Measurements from ENCODE around the gene POU5F1. TPM values are rescaled to one million over a fixed set of nuclear protein-coding genes. Genes with fewer than 3 reads are reported as not detected.
A peak's percentile ranks its signal among the peaks of the same experiment; 100 is the strongest.
"Not testable (repeated sequence)": the region's sequence is repeated elsewhere in the genome, so short reads cannot be mapped to it uniquely, and the experiment has no call there.

Gene POU5F1
- total and polyA plus RNA-seq, 9 of the 15 experiments (the other 6 are each of a cell fraction or from before 2014, with no cell fraction given), result 0.06 to 2.0 (median 0.10) TPM; not detected in 6

GRCh38 chr6:31216208-31216898 lies 45.9 kb upstream of the POU5F1 start:
- Histone ChIP-seq H3K27me3 (ENCODE audit: control insufficient read depth in 2 of 2, insufficient read depth in 2 of 2, low read length in 2 of 2) (peaks cover 16 to 23% of the 10 kb centered on the region in 2 experiments), H3K4me3 (no peak overlapping the region), H3K27ac (ENCODE audit: extremely low read depth, low read depth, low read length) (no peak overlapping the region), H3K4me2 (ENCODE audit: insufficient read depth, low read length) (no peak overlapping the region), H4K20me1 (replicated peaks; ENCODE audit: control insufficient read depth, insufficient read depth, low read length) (no peaks in the 10 kb centered on the region), H3K36me3 (ENCODE audit: control insufficient read depth, insufficient read depth, low read length) (no peaks in the 10 kb centered on the region), H2AFZ (ENCODE audit: low read depth, low read length) (peak overlapping the region; percentile 72), H3K9ac (ENCODE audit: insufficient read depth in 1 of 2, low read depth in 2 of 2, low read length in 2 of 2) (no peak overlapping the region), H3K79me2 (ENCODE audit: control insufficient read depth, insufficient read depth, low read length) (no peaks in the 10 kb centered on the region), H3K9me1 (ENCODE audit: control insufficient read depth, insufficient read depth, low read length) (no peaks in the 10 kb centered on the region), H3K9me3 (replicated peaks; ENCODE audit: control insufficient read depth, insufficient read depth, low read depth, low read length) (peaks cover 4% of the 10 kb centered on the region; the same call in 1 of the 2 replicates), H3K4me1 (replicated peaks in 1 of 2; ENCODE audit: control insufficient read depth in 2 of 2, insufficient read depth in 2 of 2, low read length in 2 of 2) (no peaks in the 10 kb centered on the region)
- 3% methylated on average over 7 of the region's 7 CpGs for WGBS (ENCODE audit: insufficient coverage, low coverage, missing lambda C conversion rate)
- in situ Hi-C loops (cut with MboI), result no loop called here
- ATAC-seq (peak; percentile 42; the same call in 2 of the 3 replicates), FAIRE-seq (no peak), DNase-seq (ENCODE audit: extremely low read depth in 1 of 4, low spot score in 3 of 4) (no peak)
- POLR2A ChIA-PET, result no interaction called here
- TF ChIP-seq CC2D1A (IDR thresholded peaks at IDR 0.05) (no peak), FOXM1 (IDR thresholded peaks at IDR 0.05; ENCODE audit: low read depth) (peak; percentile 84), FOXM1 (CRISPR knock-in tag; IDR thresholded peaks at IDR 0.05; ENCODE audit: low read depth) (no peak), CBX3 (IDR thresholded peaks at IDR 0.05; ENCODE audit: borderline replicate concordance in 1 of 2, low read length in 2 of 2) (peak in 1 of 2 experiments; percentile 82; a peak in 1 of 3 replicates), TRIM28 (IDR thresholded peaks at IDR 0.05) (peak; percentile 68; the same call in 1 of the 2 replicates), TRIM24 (IDR thresholded peaks at IDR 0.05) (0 out of 4 replicates have a peak, but pooled peaks of 1 of the 2 experiments have one; percentile 14), MYBL2 (IDR thresholded peaks at IDR 0.05; ENCODE audit: low read depth) (peak; percentile 63), MYBL2 (CRISPR knock-in tag; IDR thresholded peaks at IDR 0.05; ENCODE audit: borderline replicate concordance) (no peak), CHD1 (IDR thresholded peaks at IDR 0.05; ENCODE audit: low read length) (no peak), CBX5 (IDR thresholded peaks at IDR 0.05; ENCODE audit: borderline replicate concordance, low read depth) (0 out of 2 replicates have a peak, but pooled peaks have one; percentile 23), BHLHE40 (IDR thresholded peaks at IDR 0.05; ENCODE audit: low read length) (no peak), ZEB2 (IDR thresholded peaks at IDR 0.05) (0 out of 2 replicates have a peak, but pooled peaks have one; percentile 15), U2AF2 (optimal IDR thresholded peaks at IDR 0.05; ENCODE audit: low read depth, low read length) (no peak)
- TF ChIP-seq, protein P1, sequence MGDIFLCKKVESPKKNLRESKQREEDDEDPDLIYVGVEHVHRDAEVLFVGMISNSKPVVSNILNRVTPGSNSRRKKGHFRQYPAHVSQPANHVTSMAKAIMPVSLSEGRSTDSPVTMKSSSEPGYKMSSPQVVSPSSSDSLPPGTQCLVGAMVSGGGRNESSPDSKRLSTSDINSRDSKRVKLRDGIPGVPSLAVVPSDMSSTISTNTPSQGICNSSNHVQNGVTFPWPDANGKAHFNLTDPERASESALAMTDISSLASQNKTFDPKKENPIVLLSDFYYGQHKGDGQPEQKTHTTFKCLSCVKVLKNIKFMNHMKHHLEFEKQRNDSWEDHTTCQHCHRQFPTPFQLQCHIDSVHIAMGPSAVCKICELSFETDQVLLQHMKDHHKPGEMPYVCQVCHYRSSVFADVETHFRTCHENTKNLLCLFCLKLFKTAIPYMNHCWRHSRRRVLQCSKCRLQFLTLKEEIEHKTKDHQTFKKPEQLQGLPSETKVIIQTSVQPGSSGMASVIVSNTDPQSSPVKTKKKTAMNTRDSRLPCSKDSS (IDR thresholded peaks at IDR 0.05; ENCODE audit: low read depth, partially characterized antibody), result peak; percentile 75
- no TSS peak for BruUV-seq (replicated peaks)
- intact Hi-C loops (cut with micrococcal nuclease), result no loop called here
- CTCF ChIA-PET (ENCODE audit: low intra/inter-chr PET ratio), result no interaction called here

DNA sequence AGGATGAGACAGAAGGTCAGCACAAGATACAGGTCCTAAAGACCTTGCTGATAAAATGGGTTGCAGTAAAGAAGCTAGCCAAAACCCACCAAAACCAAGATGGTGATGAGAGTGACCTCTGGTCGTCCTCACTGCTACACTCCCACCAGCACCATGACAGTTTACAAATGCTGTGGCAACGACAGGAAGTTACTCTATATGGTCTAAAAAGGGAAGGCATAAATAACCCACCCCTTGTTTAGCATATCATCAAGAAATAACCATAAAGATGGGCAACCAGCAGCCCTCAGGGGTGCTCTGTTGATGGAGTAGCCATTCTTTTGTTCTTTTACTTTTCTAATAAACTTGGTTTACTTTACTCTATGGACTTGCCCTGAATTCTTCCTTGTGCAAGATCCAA lies 44.7 kb upstream of the POU5F1 start:
- H2AFZ ChIP-seq (ENCODE audit: low read depth, low read length); CTCF ChIA-PET (ENCODE audit: low intra/inter-chr PET ratio); H3K9me1 ChIP-seq (ENCODE audit: control insufficient read depth, insufficient read depth, low read length); H3K4me3 ChIP-seq; H3K9ac ChIP-seq (ENCODE audit: insufficient read depth in 1 of 2, low read depth in 2 of 2, low read length in 2 of 2); FAIRE-seq; ATAC-seq; in situ Hi-C loops (cut with MboI); H4K20me1 ChIP-seq (replicated peaks; ENCODE audit: control insufficient read depth, insufficient read depth, low read length); DNase-seq (ENCODE audit: extremely low read depth in 1 of 4, low spot score in 3 of 4); H3K27ac ChIP-seq (ENCODE audit: extremely low read depth, low read depth, low read length); H3K79me2 ChIP-seq (ENCODE audit: control insufficient read depth, insufficient read depth, low read length); intact Hi-C loops (cut with micrococcal nuclease); H3K4me2 ChIP-seq (ENCODE audit: insufficient read depth, low read length); H3K9me3 ChIP-seq (replicated peaks; ENCODE audit: control insufficient read depth, insufficient read depth, low read depth, low read length); BruUV-seq (replicated peaks); H3K4me1 ChIP-seq (replicated peaks in 1 of 2; ENCODE audit: control insufficient read depth in 2 of 2, insufficient read depth in 2 of 2, low read length in 2 of 2); H3K36me3 ChIP-seq (ENCODE audit: control insufficient read depth, insufficient read depth, low read length); POLR2A ChIA-PET: not testable (repeated sequence)
- WGBS (ENCODE audit: insufficient coverage, low coverage, missing lambda C conversion rate), result 0% methylated on average over 2 of the region's 2 CpGs
- H3K27me3 ChIP-seq (ENCODE audit: control insufficient read depth in 2 of 2, insufficient read depth in 2 of 2, low read length in 2 of 2), result peaks cover 14 to 24% of the 10 kb centered on the region in 2 experiments
